HFFc6 (cell line): ENCODE results near the gene ARMCX5. TPM values are rescaled to one million over a fixed set of nuclear protein-coding genes. Genes with fewer than 3 reads are reported as not detected.

Source experiments
- DNase-seq: peaks from one replicate; pipeline ENCODE4 v3.0.0-alpha.2; 2018
- H3K27ac Mint-ChIP-seq: 2 replicates; pipeline ENCODE4 v1.8.0; 2020; ENCODE audit warnings: mild to moderate bottlenecking, mixed read lengths
- H3K27me3 Mint-ChIP-seq: 2 replicates; pipeline ENCODE4 v1.8.0; 2021; ENCODE audit warnings: mild to moderate bottlenecking, moderate library complexity, mixed read lengths; ENCODE audit not compliant: insufficient read depth
- H3K36me3 Mint-ChIP-seq: 2 replicates; pipeline ENCODE4 v1.8.0; 2021; ENCODE audit warnings: low read depth, mixed read lengths
- H3K4me1 Mint-ChIP-seq: 2 replicates; pipeline ENCODE4 v1.8.0; 2020; ENCODE audit warnings: low read depth, mixed read lengths
- H3K4me3 Mint-ChIP-seq: 2 replicates; pipeline ENCODE4 v1.8.0; 2020; ENCODE audit warnings: mild to moderate bottlenecking, moderate library complexity, mixed read lengths
- H3K9me3 Mint-ChIP-seq: 2 replicates; pipeline ENCODE4 v1.8.0; 2020; ENCODE audit warnings: mild to moderate bottlenecking, mixed read lengths
- total RNA-seq, 6 experiments: library from RNA; stranded (reverse); fragmentation: NEBNext Ultra II Directional; extraction: Animal tissue kit (Norgen Biotek cat#: 25700); gene quantifications; 2 replicates in 1 of 6; 3 replicates in 5 of 6; pipeline ENCODE4 v1.2.3, GENCODE V29; 2021
- TF ChIP-seq, protein P1 (sequence below): fragments of 200-600 bp; sonication (generic); IDR thresholded peaks from 2 replicates; pipeline ENCODE4 v1.5.0; 2021; ENCODE audit warnings: antibody characterized with exemption, mild to moderate bottlenecking

ARMCX5 gene
- total RNA-seq, 6 experiments from 2014 or later: 8.2 to 9.7 (median 8.4) TPM

DNA sequence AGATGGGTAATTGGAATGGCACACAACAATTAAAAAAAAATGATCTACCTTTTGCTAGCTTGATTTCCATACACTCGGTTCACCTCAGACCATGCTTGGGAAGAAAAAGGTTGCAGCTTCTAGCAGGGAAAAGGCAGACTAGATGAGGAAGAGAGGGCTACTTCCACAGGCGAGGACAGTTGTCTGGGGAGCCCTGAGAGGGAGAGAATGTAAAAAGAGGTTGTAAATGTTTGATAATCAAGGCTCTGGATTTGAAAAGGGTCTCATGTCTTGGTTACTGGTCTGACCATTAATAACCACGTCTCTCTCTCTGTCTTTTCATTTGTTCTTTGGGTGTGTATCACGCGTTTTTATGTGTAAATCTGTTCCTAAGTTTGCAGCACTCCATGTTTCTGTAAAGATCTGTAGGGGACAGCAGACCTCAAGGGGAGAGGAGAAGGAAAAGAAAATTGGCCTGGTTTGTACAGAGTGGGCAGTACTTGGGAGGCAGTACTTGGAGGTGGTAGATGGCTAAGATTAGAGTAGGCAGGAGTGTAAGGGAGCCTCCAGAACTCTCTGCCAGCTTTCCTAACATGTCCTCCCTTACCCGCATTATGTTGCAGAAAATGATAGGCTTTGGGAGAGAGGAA, 750 bp downstream of the ARMCX5 start:
- H3K27me3 Mint-ChIP-seq: no peaks in the 10 kb centered on the region
- peak overlapping the region; percentile 96 for H3K4me3 Mint-ChIP-seq
- H3K36me3 Mint-ChIP-seq: 0 out of 2 replicates have a peak, but pooled peaks cover 7% of the 10 kb centered on the region
- DNase-seq: peak; percentile 10
- TF ChIP-seq, protein P1, sequence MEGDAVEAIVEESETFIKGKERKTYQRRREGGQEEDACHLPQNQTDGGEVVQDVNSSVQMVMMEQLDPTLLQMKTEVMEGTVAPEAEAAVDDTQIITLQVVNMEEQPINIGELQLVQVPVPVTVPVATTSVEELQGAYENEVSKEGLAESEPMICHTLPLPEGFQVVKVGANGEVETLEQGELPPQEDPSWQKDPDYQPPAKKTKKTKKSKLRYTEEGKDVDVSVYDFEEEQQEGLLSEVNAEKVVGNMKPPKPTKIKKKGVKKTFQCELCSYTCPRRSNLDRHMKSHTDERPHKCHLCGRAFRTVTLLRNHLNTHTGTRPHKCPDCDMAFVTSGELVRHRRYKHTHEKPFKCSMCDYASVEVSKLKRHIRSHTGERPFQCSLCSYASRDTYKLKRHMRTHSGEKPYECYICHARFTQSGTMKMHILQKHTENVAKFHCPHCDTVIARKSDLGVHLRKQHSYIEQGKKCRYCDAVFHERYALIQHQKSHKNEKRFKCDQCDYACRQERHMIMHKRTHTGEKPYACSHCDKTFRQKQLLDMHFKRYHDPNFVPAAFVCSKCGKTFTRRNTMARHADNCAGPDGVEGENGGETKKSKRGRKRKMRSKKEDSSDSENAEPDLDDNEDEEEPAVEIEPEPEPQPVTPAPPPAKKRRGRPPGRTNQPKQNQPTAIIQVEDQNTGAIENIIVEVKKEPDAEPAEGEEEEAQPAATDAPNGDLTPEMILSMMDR: no peak
- peaks cover 13% of the 10 kb centered on the region for H3K4me1 Mint-ChIP-seq
- H3K9me3 Mint-ChIP-seq: no peaks in the 10 kb centered on the region
- H3K27ac Mint-ChIP-seq: peak overlapping the region; percentile 94

- Mint-ChIP-seq H3K27me3 (no peaks in the 10 kb centered on the region), H3K27ac (no peak overlapping the region), H3K4me3 (no peak overlapping the region), H3K4me1 (peaks cover 13% of the 10 kb centered on the region), H3K36me3 (peaks cover 10% of the 10 kb centered on the region; the same call in 1 of the 2 replicates), H3K9me3 (no peaks in the 10 kb centered on the region)
- TF ChIP-seq, protein P1: no peak
- DNase-seq: no peak
Observed at GRCh38 chrX:102604327-102604726, 5.0 kb downstream of the ARMCX5 start.

- no peaks in the 10 kb centered on the region for H3K9me3 Mint-ChIP-seq
Observed at GRCh38 chrX:102606115-102606514, 6.8 kb downstream of the ARMCX5 start.

DNA sequence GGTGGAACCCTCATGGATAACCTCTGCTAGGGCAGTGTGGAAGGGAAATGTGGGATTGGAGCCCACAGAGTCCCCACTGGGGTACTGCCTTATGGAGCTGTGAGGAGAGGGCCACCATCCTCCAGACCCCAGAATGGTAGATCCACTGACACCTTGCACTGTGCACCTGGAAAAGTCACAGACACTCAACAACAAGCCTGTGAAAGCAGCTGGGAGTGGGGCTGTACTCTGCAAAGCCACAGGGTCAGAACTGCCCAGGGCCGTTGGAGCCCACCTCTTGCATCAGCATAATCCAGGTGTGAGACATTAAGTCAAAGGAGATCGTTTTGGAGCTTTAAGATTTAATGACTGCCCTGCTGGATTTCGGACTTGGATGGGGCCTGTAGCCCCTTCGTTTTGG, 11.6 kb downstream of the ARMCX5 start:
- Mint-ChIP-seq H3K36me3 (peaks cover 3% of the 10 kb centered on the region; the same call in 1 of the 2 replicates), H3K27ac (no peak overlapping the region), H3K4me3 (no peak overlapping the region), H3K4me1 (no peaks in the 10 kb centered on the region), H3K9me3 (no peaks in the 10 kb centered on the region), H3K27me3 (no peaks in the 10 kb centered on the region)
- no peak for DNase-seq
- TF ChIP-seq, protein P1: no peak

More at GRCh38 chrX:102606115-102606514, 6.8 kb downstream of the ARMCX5 start:
- H3K27ac Mint-ChIP-seq: no peak overlapping the region
- TF ChIP-seq, protein P1: no peak
- no peak for DNase-seq
- peaks cover 5% of the 10 kb centered on the region for H3K4me1 Mint-ChIP-seq
- H3K4me3 Mint-ChIP-seq: no peak overlapping the region
- H3K27me3 Mint-ChIP-seq: no peaks in the 10 kb centered on the region
- H3K36me3 Mint-ChIP-seq: peaks cover 10% of the 10 kb centered on the region; the same call in 1 of the 2 replicates

DNA sequence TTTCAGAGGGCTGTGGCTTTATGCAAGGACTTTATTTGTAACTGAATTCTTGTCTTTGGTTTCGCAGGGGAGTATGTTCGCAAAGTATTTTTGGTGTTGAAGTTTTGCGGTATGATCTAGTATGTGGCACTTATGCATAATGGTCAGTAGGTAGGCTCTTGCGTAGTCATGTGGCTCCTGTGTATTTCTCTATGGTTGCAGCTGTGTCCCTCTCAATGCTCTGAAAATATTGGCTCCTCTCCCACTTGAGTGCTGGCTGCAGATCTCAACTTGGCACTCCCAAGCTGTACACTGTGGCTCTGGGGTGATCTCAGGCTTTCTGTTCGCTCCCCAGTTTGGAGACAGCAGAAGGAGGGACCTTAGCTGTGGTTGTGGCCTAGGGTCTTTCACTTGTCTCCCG, 24.8 kb downstream of the ARMCX5 start:
- no peak overlapping the region for H3K4me3 Mint-ChIP-seq
- peaks cover 26% of the 10 kb centered on the region for H3K36me3 Mint-ChIP-seq
- peaks cover 12% of the 10 kb centered on the region for H3K4me1 Mint-ChIP-seq
- peaks cover 20% of the 10 kb centered on the region for H3K9me3 Mint-ChIP-seq
- H3K27me3 Mint-ChIP-seq: no peaks in the 10 kb centered on the region
- no peak overlapping the region for H3K27ac Mint-ChIP-seq
- TF ChIP-seq, protein P1: no peak
- DNase-seq: no peak
